H9 (cell line): ENCODE measurements around the gene STX5. TPM values are rescaled to one million over a fixed set of nuclear protein-coding genes. Genes with fewer than 3 reads are reported as not detected.
A peak's percentile ranks its signal among the peaks of the same experiment; 100 is the strongest.

Experiments
- DNase-seq: peaks from one replicate; pipeline ENCODE4 v3.0.0-alpha.2; 2017
- H2AFZ ChIP-seq: one replicate; pipeline ENCODE4 v1.6.1; 2013; ENCODE audit warnings: mild to moderate bottlenecking, low read length, control low read depth, moderate library complexity
- H2AK5ac ChIP-seq: 2 replicates; pipeline ENCODE4 v1.6.1; 2013; ENCODE audit warnings: low read length, control low read depth, mixed read lengths; ENCODE audit not compliant: insufficient read length
- H2BK120ac ChIP-seq: one replicate; pipeline ENCODE4 v1.6.1; 2013; ENCODE audit warnings: low read depth, mild to moderate bottlenecking, low read length, control low read depth, inconsistent platforms; ENCODE audit not compliant: poor library complexity, severe bottlenecking
- H2BK12ac ChIP-seq: 2 replicates; pipeline ENCODE4 v1.6.1; 2013; ENCODE audit warnings: low read length, control low read depth, mixed read lengths, low read depth; ENCODE audit not compliant: insufficient read length
- H2BK15ac ChIP-seq: 2 replicates; pipeline ENCODE4 v1.6.1; 2013; ENCODE audit warnings: low read depth, low read length, control low read depth
- H2BK20ac ChIP-seq: one replicate; pipeline ENCODE4 v1.6.1; 2013; ENCODE audit warnings: low read depth, mild to moderate bottlenecking, low read length, control low read depth, inconsistent platforms; ENCODE audit not compliant: poor library complexity, severe bottlenecking
- H2BK5ac ChIP-seq: 2 replicates; pipeline ENCODE4 v1.6.1; 2013; ENCODE audit warnings: low read length, control low read depth, mixed read lengths; ENCODE audit not compliant: insufficient read length
- H3K14ac ChIP-seq: 2 replicates; pipeline ENCODE4 v1.6.1; 2013; ENCODE audit warnings: low read length, control low read depth; ENCODE audit not compliant: insufficient read depth
- H3K18ac ChIP-seq: 2 replicates; pipeline ENCODE4 v1.6.1; 2013; ENCODE audit warnings: low read depth, mild to moderate bottlenecking, mixed read lengths, low read length, control low read depth; ENCODE audit not compliant: insufficient read length
- H3K23ac ChIP-seq: 2 replicates; pipeline ENCODE4 v1.6.1; 2013; ENCODE audit warnings: low read length, control low read depth, mixed read lengths, low read depth; ENCODE audit not compliant: insufficient read length
- H3K23me2 ChIP-seq: 2 replicates; pipeline ENCODE4 v1.6.1; 2013; ENCODE audit warnings: low read depth, mild to moderate bottlenecking, mixed read lengths, low read length, control low read depth; ENCODE audit not compliant: insufficient read length, poor library complexity, severe bottlenecking
- H3K27ac ChIP-seq: 2 replicates; pipeline ENCODE4 v1.5.1; 2013; ENCODE audit warnings: low read length, control low read depth, mixed read lengths, low read depth; ENCODE audit not compliant: insufficient read length
- H3K27me3 ChIP-seq: 2 replicates; pipeline ENCODE4 v1.6.1; 2013; ENCODE audit warnings: low read length, control low read depth, inconsistent platforms; ENCODE audit not compliant: insufficient read depth
- H3K4ac ChIP-seq: 2 replicates; pipeline ENCODE4 v1.6.1; 2013; ENCODE audit warnings: low read depth, mild to moderate bottlenecking, control low read depth, inconsistent platforms, low read length, moderate library complexity
- H3K4me1 ChIP-seq: 2 replicates; pipeline ENCODE4 v1.6.1; 2013; ENCODE audit warnings: low read length, control low read depth, inconsistent platforms; ENCODE audit not compliant: insufficient read depth
- H3K4me2 ChIP-seq: 2 replicates; pipeline ENCODE4 v1.6.1; 2013; ENCODE audit warnings: low read length, control low read depth, mixed read lengths; ENCODE audit not compliant: insufficient read length, insufficient read depth
- H3K56ac ChIP-seq: 2 replicates; pipeline ENCODE4 v1.6.1; 2013; ENCODE audit warnings: low read depth, mild to moderate bottlenecking, mixed read lengths, low read length, control low read depth; ENCODE audit not compliant: insufficient read length
- H3K79me1 ChIP-seq: 2 replicates; pipeline ENCODE4 v1.6.1; 2013; ENCODE audit warnings: low read depth, mild to moderate bottlenecking, moderate library complexity, low read length, control low read depth, inconsistent platforms; ENCODE audit not compliant: insufficient read depth, poor library complexity, severe bottlenecking
- H3K79me2 ChIP-seq: 2 replicates; pipeline ENCODE4 v1.6.1; 2013; ENCODE audit warnings: low read length, control low read depth, inconsistent platforms; ENCODE audit not compliant: insufficient read depth
- H3K9ac ChIP-seq: 2 replicates; pipeline ENCODE4 v1.6.1; 2013; ENCODE audit warnings: low read length, control low read depth, mixed read lengths; ENCODE audit not compliant: insufficient read length; ENCODE audit errors: extremely low read depth
- H3K9me3 ChIP-seq: one replicate; pipeline ENCODE4 v1.6.1; 2013; ENCODE audit warnings: low read depth, low read length, inconsistent platforms; ENCODE audit not compliant: control insufficient read depth
- H3T11ph ChIP-seq: one replicate; pipeline ENCODE4 v1.6.1; 2013; ENCODE audit warnings: mild to moderate bottlenecking, low read length, control low read depth, inconsistent platforms
- H4K20me1 ChIP-seq: one replicate; pipeline ENCODE4 v1.6.1; 2013; ENCODE audit not compliant: control insufficient read depth, insufficient read length, insufficient read depth
- H4K5ac ChIP-seq: 2 replicates; pipeline ENCODE4 v1.6.1; 2013; ENCODE audit warnings: low read depth, mild to moderate bottlenecking, mixed read lengths, low read length, control low read depth; ENCODE audit not compliant: insufficient read length
- H4K8ac ChIP-seq: replicated peaks from 2 replicates; pipeline ENCODE4 v1.6.1; 2013; ENCODE audit warnings: low read length, control low read depth, mixed read lengths, low read depth; ENCODE audit not compliant: insufficient read length
- H4K91ac ChIP-seq: 2 replicates; pipeline ENCODE4 v1.6.1; 2013; ENCODE audit warnings: low read depth, mild to moderate bottlenecking, moderate library complexity, mixed read lengths, low read length, control low read depth; ENCODE audit not compliant: insufficient read length
- H3K27ac Mint-ChIP-seq, 3 experiments: 2 replicates in 2 of 3; 3 replicates in 1 of 3; pipeline ENCODE4 v1.8.0; 2020 to 2021; ENCODE audit warnings: mixed read lengths in 3 of 3, mild to moderate bottlenecking in 1 of 3, moderate library complexity in 1 of 3
- H3K27me3 Mint-ChIP-seq: 2 replicates; pipeline ENCODE4 v1.8.0; 2021; ENCODE audit warnings: low read depth, mild to moderate bottlenecking, moderate library complexity, mixed read lengths
- H3K36me3 Mint-ChIP-seq, 3 experiments: 2 replicates in 2 of 3; 3 replicates in 1 of 3; pipeline ENCODE4 v1.8.0; 2020 to 2021; ENCODE audit warnings: low read depth in 3 of 3, mixed read lengths in 3 of 3; ENCODE audit not compliant: insufficient read depth in 1 of 3
- H3K4me1 Mint-ChIP-seq, 2 experiments: 2 replicates each; pipeline ENCODE4 v1.8.0; 2020; ENCODE audit warnings: mixed read lengths in 2 of 2
- H3K4me3 Mint-ChIP-seq, 2 experiments: 2 replicates in 1 of 2; 3 replicates in 1 of 2; pipeline ENCODE4 v1.8.0; 2020 to 2021; ENCODE audit warnings: mild to moderate bottlenecking in 2 of 2, mixed read lengths in 2 of 2, moderate library complexity in 1 of 2
- H3K9me3 Mint-ChIP-seq, 2 experiments: 2 replicates in 1 of 2; 3 replicates in 1 of 2; pipeline ENCODE4 v1.8.0; 2020; ENCODE audit warnings: mild to moderate bottlenecking in 2 of 2, mixed read lengths in 2 of 2, moderate library complexity in 1 of 2
- WGBS: extraction: QIAGEN DNeasy Blood & Tissue Kit; methylation state at CpG from one replicate; pipeline ENCODE4 v1.1.7; 2013; ENCODE audit warnings: missing lambda C conversion rate, low lambda C conversion rate, mixed read lengths; ENCODE audit not compliant: insufficient read length; ENCODE audit errors: extremely low coverage; 5-methylcytosine and 5-hydroxymethylcytosine counted together
- total RNA-seq: library from RNA; stranded (reverse); gene quantifications from 2 replicates; pipeline ENCODE4 v1.2.1, GENCODE V29; 2021
- TF ChIP-seq, protein P1 (sequence below): fragments of 200-600 bp; sonication (generic); conservative IDR thresholded peaks from 3 replicates; pipeline ENCODE4 v1.8.0; 2021; ENCODE audit warnings: antibody characterized with exemption, mild to moderate bottlenecking

STX5 gene
- total RNA-seq, 1 experiment from 2014 or later, result 33.5 TPM

DNA sequence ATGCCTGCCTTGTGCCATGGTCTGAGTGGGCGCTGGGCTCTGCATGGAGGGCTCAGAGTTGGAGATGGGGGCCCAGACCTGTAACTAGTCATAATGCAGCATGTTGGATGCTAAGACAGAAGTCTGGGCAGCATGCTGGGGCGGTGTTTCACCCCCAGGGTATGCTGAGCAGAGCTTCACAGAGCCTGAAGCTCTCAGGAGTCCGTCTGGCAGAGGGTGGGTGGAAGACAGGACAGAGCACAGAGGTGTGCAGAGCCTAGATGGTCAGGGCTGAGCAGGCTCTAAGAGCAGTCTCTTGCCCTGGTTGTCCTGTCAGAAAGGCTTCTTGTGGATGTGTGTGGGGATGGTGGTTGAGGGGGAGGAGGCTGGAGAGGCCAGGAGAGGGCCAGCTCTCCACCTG is 53.4 kb downstream of the STX5 start:
- H3K36me3 Mint-ChIP-seq, result peaks cover 44 to 81% (median 68%) of the 10 kb centered on the region in 3 experiments
- Histone ChIP-seq H2BK15ac (no peak overlapping the region), H4K91ac (no peak overlapping the region), H2AK5ac (no peak overlapping the region), H3T11ph (no peak overlapping the region), H3K56ac (no peak overlapping the region), H4K20me1 (no peaks in the 10 kb centered on the region), H3K27ac (no peak overlapping the region), H3K9ac (no peak overlapping the region), H3K23ac (no peak overlapping the region), H4K5ac (no peak overlapping the region), H3K14ac (no peak overlapping the region), H3K79me1 (no peaks in the 10 kb centered on the region), H3K27me3 (no peaks in the 10 kb centered on the region), H3K4ac (no peak overlapping the region), H2BK120ac (no peak overlapping the region), H3K18ac (no peak overlapping the region), H3K4me2 (no peak overlapping the region), H2AFZ (no peak overlapping the region), H3K23me2 (peaks cover 3% of the 10 kb centered on the region), H2BK5ac (no peak overlapping the region), H4K8ac (no peak overlapping the region), H2BK20ac (no peak overlapping the region), H3K79me2 (peaks cover 3% of the 10 kb centered on the region; the same call in 1 of the 2 replicates), H3K4me1 (no peaks in the 10 kb centered on the region), H2BK12ac (no peak overlapping the region), H3K9me3 (no peaks in the 10 kb centered on the region)
- H3K4me3 Mint-ChIP-seq, result no peak overlapping the region; a peak in 1 of 5 replicates
- H3K27me3 Mint-ChIP-seq, result no peaks in the 10 kb centered on the region
- TF ChIP-seq, protein P1, sequence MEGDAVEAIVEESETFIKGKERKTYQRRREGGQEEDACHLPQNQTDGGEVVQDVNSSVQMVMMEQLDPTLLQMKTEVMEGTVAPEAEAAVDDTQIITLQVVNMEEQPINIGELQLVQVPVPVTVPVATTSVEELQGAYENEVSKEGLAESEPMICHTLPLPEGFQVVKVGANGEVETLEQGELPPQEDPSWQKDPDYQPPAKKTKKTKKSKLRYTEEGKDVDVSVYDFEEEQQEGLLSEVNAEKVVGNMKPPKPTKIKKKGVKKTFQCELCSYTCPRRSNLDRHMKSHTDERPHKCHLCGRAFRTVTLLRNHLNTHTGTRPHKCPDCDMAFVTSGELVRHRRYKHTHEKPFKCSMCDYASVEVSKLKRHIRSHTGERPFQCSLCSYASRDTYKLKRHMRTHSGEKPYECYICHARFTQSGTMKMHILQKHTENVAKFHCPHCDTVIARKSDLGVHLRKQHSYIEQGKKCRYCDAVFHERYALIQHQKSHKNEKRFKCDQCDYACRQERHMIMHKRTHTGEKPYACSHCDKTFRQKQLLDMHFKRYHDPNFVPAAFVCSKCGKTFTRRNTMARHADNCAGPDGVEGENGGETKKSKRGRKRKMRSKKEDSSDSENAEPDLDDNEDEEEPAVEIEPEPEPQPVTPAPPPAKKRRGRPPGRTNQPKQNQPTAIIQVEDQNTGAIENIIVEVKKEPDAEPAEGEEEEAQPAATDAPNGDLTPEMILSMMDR, result no peak
- no peaks in the 10 kb centered on the region for H3K4me1 Mint-ChIP-seq
- WGBS, result no CpG with 5 or more reads among the region's 3 CpGs
- DNase-seq, result no peak
- H3K27ac Mint-ChIP-seq, result peak overlapping the region in 2 of 3 experiments; percentile 59 to 63; a peak in 2 of 7 replicates
- no peaks in the 10 kb centered on the region for H3K9me3 Mint-ChIP-seq
